Renal cortical epithelial cell (primary cell): ENCODE data around the gene GASK1A. TPM values are rescaled to one million over a fixed set of nuclear protein-coding genes. Genes with fewer than 3 reads are reported as not detected.
"Not testable (repeated sequence)": the region's sequence is repeated elsewhere in the genome, so short reads cannot be mapped to it uniquely, and the experiment has no call there.

Experiments used
- DNase-seq: peaks from one replicate; pipeline ENCODE4 v3.0.0-alpha.2; 2011; ENCODE audit warnings: low read depth
- total RNA-seq: library from RNA; depleted of rRNA; stranded (reverse); fragments of >200 nt; gene quantifications from 2 replicates; pipeline ENCODE4 v1.2.3, GENCODE V29; 2014

The GASK1A gene
- total RNA-seq, 1 donor from 2014 or later, result 0.25 TPM

- DNase-seq, result no peak
These were observed 82.2 kb downstream of the GASK1A start for GRCh38 chr3:43061101-43061895.

- DNase-seq, result no peak
These were observed 83.0 kb downstream of the GASK1A start for GRCh38 chr3:43062040-43062563.

GRCh38 chr3:43062564-43063040, 83.5 kb downstream of the GASK1A start:
- no peak for DNase-seq

- DNase-seq, result no peak
These were observed 84.0 kb downstream of the GASK1A start for GRCh38 chr3:43063114-43063513.

- DNase-seq, result not testable (repeated sequence)
These were observed 91.6 kb downstream of the GASK1A start for GRCh38 chr3:43070670-43071069.

GRCh38 chr3:43071313-43071893, 92.3 kb downstream of the GASK1A start:
- no peak for DNase-seq

GRCh38 chr3:43072361-43072760, 93.2 kb downstream of the GASK1A start:
- DNase-seq, result no peak

- no peak for DNase-seq
These were observed 94.2 kb downstream of the GASK1A start for GRCh38 chr3:43073116-43073835.

- no peak for DNase-seq
These were observed 94.7 kb downstream of the GASK1A start for GRCh38 chr3:43073836-43074220.

GRCh38 chr3:43074482-43074881, 95.4 kb downstream of the GASK1A start:
- DNase-seq, result no peak

GRCh38 chr3:43074901-43075689, 96.0 kb downstream of the GASK1A start:
- no peak for DNase-seq

- no peak for DNase-seq
These were observed 97.0 kb downstream of the GASK1A start for GRCh38 chr3:43075904-43076661.

- peak; percentile 2 for DNase-seq
These were observed 97.7 kb downstream of the GASK1A start for GRCh38 chr3:43076857-43077256.

- DNase-seq, result no peak
These were observed 98.2 kb downstream of the GASK1A start for GRCh38 chr3:43077261-43077660.

- no peak for DNase-seq
These were observed 98.6 kb downstream of the GASK1A start for GRCh38 chr3:43077707-43078106.

GRCh38 chr3:43079536-43080332, 100.6 kb downstream of the GASK1A start:
- no peak for DNase-seq

- no peak for DNase-seq
These were observed 101.8 kb downstream of the GASK1A start for GRCh38 chr3:43080726-43081568.

GRCh38 chr3:43081796-43082195, 102.7 kb downstream of the GASK1A start:
- DNase-seq, result no peak

GRCh38 chr3:43082457-43082856, 103.3 kb downstream of the GASK1A start:
- DNase-seq, result no peak
